BE2C (cell line): ENCODE data around the gene PTCH2.
A peak's percentile ranks its signal among the peaks of the same experiment; 100 is the strongest.

Experiments
- DNase-seq: peaks from one replicate; pipeline ENCODE4 v3.0.0-alpha.2; 2020
- H3K27me3 ChIP-seq: fragments of 250-450 bp; sonication (Bioruptor Pico); 2 replicates; pipeline ENCODE4 v1.5.1; 2020; ENCODE audit warnings: mild to moderate bottlenecking
- H3K36me3 ChIP-seq: fragments of 250-450 bp; sonication (Bioruptor Pico); 2 replicates; pipeline ENCODE4 v1.5.1; 2020; ENCODE audit warnings: mild to moderate bottlenecking
- H3K4me1 ChIP-seq: fragments of 250-450 bp; sonication (Bioruptor Pico); 2 replicates; pipeline ENCODE4 v1.5.1; 2020
- H3K4me3 ChIP-seq: 2 replicates; pipeline ENCODE4 v1.5.1; 2011; ENCODE audit warnings: low read depth, low read length
- H3K9me3 ChIP-seq: fragments of 250-450 bp; sonication (Bioruptor Pico); 2 replicates; pipeline ENCODE4 v1.5.1; 2020
- TF ChIP-seq, protein P1 (sequence below): IDR thresholded peaks from 2 replicates; pipeline ENCODE4 v1.5.1; 2012; ENCODE audit warnings: mild to moderate bottlenecking, low read depth, low read length

The PTCH2 gene

DNA sequence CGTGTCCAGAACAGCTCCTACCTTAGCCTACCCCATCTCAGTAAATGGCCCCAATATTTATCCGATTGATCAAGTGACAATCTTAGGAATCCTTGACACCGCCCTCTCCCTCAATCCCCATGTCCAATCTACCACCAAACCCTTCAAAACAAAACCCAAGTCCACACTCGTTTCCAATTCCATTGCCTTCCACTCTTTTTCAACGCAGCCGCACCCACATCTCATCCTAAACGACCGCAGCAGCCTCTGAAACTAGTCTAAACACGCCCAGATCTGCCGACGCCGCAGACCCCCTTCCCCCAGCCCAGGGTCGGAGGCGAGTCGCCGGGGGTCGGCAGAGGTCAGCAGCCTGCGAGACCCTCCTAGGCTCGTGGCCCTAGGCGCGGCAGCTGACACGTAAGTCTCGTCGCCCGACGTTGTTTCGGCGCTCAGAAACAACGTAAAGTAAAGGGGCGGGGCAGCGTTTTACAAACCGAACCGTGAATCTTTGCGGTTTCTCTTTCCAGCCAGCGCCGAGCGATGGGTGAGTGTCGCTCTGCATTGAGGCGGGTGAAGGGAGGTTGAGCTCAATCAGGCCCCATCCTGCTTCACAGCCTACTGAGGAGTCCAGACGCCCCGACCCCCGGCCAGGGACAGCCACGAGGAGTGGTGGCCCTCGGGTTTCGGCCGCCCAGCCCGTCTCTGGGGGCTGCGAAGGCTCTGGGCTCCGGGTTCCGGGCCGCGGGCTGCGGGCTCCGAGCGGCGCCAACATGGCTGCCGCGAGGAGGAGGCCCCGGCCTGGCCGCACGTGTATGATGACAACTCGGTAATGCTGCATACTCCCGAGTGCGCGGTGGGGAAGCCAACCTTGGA is 67.7 kb downstream of the PTCH2 start, which contains the start of gene RPS8:
Gene RPS8, plus strand, starts transcription at position 463 of the 852 bp plus-strand sequence. Its CDS starts 57 bp downstream, at position 520.
- H3K4me1 ChIP-seq = no peaks in the 10 kb centered on the region

More for the DNA sequence above, 67.7 kb downstream of the PTCH2 start, which contains the start of gene RPS8:
- H3K4me3 ChIP-seq = peak within 1 kb of the TSS; percentile 89
- no peaks in the 10 kb centered on the region for H3K27me3 ChIP-seq
- peaks cover 44% of the 10 kb centered on the region for H3K36me3 ChIP-seq
- no peaks in the 10 kb centered on the region for H3K9me3 ChIP-seq
- TF ChIP-seq, protein P1, sequence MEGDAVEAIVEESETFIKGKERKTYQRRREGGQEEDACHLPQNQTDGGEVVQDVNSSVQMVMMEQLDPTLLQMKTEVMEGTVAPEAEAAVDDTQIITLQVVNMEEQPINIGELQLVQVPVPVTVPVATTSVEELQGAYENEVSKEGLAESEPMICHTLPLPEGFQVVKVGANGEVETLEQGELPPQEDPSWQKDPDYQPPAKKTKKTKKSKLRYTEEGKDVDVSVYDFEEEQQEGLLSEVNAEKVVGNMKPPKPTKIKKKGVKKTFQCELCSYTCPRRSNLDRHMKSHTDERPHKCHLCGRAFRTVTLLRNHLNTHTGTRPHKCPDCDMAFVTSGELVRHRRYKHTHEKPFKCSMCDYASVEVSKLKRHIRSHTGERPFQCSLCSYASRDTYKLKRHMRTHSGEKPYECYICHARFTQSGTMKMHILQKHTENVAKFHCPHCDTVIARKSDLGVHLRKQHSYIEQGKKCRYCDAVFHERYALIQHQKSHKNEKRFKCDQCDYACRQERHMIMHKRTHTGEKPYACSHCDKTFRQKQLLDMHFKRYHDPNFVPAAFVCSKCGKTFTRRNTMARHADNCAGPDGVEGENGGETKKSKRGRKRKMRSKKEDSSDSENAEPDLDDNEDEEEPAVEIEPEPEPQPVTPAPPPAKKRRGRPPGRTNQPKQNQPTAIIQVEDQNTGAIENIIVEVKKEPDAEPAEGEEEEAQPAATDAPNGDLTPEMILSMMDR = no peak
- peak; percentile 85 for DNase-seq
